ENCODE measurements around the gene OTOF.

The OTOF gene

DNA sequence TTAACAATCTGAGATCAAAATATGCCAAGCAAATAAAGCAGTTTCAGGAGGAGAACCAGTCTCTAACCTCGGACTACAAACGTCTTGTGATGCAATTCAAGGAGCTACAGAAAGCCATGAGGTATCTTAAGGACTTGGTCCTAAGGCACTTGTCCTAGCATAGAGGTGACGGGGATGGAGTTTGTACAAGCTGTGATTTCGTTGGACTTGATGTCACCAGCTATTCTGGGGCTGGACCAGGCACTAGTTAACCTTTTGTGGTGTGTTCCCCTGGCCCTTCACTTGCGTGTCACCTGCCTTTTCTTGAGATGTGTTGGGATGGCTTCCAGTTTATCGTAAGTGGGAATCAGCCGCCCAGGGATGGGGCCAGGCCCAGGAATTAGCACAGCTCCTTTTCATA is 33.7 kb downstream of the OTOF start:
- DNase-seq: no peak

GRCh38 chr2:26442707-26443106 is 35.2 kb downstream of the OTOF start:
- no peak for DNase-seq

GRCh38 chr2:26442301-26442700 is 35.6 kb downstream of the OTOF start:
- no peak for DNase-seq

- DNase-seq: no peak
These were observed 39.0 kb downstream of the OTOF start for GRCh38 chr2:26438926-26439325.

DNA sequence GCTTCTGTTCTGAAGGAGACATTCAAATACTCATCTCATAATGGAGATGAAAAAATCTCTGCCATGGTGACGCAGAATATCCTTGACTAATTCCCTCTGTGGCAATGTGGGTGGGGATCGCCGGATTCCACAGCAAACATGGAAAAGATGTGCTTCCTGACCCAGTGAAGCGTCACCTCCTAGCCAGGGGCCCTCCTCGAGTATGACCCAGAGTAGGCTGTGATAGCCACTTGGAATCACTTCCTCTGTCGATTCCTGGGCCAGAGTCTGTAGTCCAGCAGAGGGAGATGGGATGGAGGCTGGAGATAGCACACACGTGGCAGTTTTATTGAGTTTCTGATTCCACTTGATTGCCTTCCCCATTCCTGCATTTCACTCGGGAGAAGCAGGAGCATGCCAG is 39.4 kb downstream of the OTOF start:
- no peak for DNase-seq

DNA sequence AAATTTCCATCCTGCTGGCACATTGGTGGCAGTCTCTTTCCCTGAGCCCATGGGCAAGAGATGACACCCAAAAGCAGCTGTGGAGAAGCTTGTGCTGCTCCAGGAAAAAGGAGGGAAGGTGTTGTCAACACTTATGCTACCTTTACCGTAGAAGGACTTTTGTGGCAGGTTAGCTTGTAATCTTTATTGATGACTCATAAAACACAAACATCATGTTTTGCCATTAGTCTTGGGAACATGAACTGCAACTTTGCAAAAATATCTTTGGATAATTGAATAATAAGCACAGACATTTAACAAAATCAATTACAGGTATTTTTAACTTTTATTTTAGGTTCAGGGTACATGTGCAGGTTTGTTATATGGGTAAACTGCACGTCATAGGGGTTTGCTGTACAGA is 42.8 kb downstream of the OTOF start:
- no peak for DNase-seq

DNA sequence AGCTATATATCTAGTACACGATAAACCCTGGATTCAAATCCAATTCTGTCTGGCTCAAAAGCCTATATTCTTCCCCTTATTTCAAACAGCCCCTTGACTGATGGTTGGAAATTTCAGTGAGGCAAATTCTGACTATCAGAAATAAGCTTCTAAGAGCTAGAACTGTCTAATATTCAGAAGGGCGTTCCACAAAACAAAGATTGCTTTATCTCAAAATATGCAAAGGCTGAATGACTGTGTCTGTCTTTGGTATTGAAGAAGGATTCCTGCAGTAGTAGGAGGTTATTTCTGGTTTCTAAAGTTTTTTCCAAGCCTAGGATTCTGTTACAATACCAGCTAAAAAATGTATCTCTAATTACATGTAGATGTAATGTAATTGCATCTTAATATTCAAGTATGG is 45.1 kb downstream of the OTOF start:
- no peak for DNase-seq

- no peak for DNase-seq
These were observed 45.6 kb downstream of the OTOF start for GRCh38 chr2:26432363-26432762.

- peak; percentile 28 for DNase-seq
These were observed 47.1 kb downstream of the OTOF start for GRCh38 chr2:26430826-26431225.

- no peak for DNase-seq
These were observed 47.9 kb downstream of the OTOF start for GRCh38 chr2:26429779-26430578.

GRCh38 chr2:26428846-26429245 is 49.1 kb downstream of the OTOF start:
- DNase-seq: no peak

DNA sequence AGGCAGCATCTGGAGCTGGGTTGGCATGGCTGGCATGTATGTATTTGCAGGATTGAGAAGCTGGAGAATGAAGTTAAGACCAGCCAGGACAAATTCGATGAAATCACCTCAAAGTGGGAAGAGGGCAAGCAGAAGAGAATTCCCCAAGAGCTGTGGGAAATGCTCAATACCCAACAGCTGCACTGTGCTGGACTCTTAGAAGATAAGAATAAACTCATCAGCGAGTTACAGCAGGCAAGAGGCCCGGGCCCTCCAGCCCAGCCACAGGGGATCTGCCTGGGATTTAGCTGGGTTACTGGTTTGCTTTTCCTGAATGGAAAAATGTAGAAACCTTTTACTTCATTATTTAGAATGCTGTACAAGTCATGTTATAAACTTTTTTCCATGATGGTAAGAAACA is 53.7 kb downstream of the OTOF start:
- DNase-seq: no peak

DNA sequence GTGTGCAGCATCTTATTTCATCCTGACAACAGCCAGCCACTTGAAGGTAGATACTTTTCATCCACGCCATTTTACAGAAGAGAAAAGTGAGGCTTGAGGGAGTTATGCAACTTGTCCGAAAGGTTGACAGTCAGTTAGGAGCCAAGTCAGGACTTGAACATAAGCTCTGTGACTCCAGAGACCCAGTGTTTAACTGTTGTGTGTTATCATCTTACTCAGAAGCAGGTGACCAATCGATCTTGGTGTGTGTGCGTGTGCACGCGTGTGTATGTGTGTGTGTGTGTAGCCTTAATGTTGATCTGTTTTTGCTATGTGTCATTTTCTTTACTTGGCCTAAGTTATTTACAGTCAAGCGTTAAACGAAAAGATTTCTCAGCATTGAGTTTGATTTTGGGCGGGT is 54.2 kb downstream of the OTOF start:
- no peak for DNase-seq

DNA sequence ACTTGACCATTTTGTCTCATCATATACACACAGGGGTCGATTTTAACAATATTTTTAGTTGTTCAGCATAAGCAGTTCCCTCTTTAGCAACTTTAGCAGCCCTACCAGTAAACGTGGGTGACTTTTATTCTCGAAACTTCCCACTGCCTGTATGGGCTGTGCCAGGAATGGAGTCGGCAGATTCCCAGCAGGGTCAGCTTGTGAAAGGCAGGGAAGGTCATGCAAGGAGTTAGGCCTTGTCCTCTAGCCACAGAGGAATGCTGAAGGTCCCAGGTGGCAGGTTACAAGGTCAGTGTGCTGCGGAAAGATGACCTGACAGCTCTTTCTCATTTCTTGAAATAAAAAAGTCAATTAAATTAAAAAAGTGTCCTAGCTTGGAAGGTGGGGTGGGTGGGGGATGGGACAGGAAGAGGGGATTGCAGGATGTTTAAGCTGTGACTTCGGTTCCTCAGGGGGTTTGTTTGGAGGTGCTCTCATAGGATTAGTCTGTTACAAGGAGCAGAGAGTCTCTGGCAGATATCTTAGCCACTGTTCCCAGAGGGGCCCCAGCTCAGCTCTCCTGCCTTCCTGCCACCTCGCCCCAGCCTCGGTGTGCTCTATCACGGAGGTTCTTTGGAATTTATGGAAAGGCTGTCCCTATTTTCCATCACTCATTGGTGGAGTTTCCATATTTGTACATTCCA is 54.8 kb downstream of the OTOF start:
- DNase-seq: no peak

DNA sequence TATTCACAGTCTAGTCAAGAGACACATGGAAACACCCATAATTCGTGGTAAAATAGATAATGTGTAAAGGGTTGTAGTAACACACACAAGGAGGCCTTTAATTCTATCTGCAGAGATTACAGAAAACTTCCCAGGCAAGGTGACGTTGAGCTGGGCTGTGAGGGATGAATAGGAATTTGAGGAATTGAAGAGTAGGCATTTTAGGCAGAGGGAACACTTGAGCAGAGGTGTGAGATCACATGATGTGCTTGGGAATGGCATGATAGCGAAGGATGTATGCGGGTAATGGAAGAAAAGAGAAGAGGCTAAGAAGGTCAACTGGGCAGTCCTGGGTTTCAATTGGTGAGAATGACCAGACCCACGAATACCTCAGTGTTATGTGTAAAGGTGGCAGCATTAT is 56.0 kb downstream of the OTOF start:
- no peak for DNase-seq

DNA sequence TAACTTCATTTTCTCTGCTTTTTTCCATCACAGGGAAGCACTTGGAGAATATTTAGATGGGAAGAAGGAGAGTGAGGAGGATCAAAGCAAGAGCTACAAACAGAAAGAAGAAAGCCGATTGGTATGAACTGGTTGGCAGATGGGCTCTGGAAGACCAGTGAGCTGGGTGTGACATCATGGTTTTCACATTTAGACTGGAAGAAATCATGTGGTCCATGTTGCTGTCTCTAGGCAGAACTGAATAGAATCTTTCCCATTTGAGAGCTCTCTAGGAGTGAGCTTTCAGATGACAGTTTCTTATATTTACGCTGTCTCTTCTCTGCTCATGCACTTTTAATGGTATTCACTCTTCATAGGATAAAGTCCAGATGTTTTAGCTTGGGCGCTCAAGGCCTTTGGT is 63.6 kb downstream of the OTOF start:
- no peak for DNase-seq

- no peak for DNase-seq
These were observed 65.7 kb downstream of the OTOF start for GRCh38 chr2:26412091-26412673.

DNA sequence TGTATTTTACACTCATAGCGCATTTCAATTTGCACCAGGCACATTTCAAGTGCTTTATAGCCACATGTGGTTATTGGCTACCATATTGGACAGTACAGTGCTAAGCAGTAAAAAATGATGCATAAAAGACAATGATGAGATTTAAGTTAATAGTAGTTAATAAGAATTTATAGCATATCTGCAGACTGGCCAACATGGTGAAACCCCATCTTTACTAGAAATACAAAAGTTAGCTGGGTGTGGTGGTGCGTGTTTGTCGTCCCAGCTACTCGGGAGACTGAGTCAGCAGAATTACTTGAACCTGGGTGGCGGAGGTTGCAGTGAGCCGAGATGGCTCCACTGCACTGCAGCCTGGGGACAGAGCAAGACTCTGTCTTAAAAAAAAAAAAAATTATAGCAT is 66.5 kb downstream of the OTOF start:
- no peak for DNase-seq

DNA sequence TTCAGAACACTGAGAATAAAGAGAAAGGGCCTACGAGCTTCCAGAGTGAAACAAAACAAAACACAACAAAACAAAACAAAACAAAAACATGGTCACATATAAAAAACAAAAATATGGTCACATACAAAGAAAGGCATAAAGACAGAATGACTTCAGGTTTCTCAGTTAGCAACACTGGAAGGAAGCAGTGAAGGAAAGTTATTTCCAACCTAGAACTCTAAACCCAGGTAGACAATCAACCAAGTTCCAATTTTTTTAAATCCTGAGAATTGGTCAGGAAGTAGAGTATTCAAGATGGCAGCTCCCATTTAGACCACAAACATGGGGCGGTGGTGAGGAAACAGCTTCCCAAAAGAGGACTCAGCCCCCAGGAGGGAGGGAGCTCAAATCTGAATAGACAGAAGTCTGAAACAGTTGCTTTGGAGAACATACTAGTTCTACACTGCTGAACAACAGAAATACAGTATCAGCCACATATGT is 67.1 kb downstream of the OTOF start:
- DNase-seq: no peak

- no peak for DNase-seq
These were observed 68.1 kb downstream of the OTOF start for GRCh38 chr2:26409785-26410184.

DNA sequence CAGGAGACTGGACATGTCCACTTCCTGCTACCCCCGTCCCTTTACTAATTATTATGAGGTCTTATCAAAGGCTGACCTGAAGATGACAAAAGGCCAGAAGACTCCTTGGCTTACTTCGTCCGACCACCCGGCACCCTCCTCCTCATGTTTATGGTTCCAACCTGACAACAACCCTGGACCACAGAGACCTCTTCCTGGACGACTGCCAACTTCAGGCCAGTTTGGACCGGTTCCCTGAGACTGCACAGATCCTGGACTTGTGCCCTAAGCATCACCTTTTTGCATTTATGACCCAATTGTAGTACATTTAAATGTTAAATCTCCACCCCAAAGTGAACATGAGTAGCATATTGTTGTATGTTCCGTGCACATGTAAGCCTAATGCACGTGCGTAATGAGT is 70.4 kb downstream of the OTOF start:
- DNase-seq: no peak

Data from HCEC 1CT (cell line).